T1000 (cell line): Measurements from ENCODE around the gene NACC2.

Experiments used
- DNase-seq: peaks from one replicate; lab custom pipeline; 2025; ENCODE audit warnings: mixed read lengths; lab: John Stamatoyannopoulos, UW

The NACC2 gene

GRCh38 chr9:135993409-135993742 is 101.7 kb downstream of the NACC2 start:
- DNase-seq = no peak

DNA sequence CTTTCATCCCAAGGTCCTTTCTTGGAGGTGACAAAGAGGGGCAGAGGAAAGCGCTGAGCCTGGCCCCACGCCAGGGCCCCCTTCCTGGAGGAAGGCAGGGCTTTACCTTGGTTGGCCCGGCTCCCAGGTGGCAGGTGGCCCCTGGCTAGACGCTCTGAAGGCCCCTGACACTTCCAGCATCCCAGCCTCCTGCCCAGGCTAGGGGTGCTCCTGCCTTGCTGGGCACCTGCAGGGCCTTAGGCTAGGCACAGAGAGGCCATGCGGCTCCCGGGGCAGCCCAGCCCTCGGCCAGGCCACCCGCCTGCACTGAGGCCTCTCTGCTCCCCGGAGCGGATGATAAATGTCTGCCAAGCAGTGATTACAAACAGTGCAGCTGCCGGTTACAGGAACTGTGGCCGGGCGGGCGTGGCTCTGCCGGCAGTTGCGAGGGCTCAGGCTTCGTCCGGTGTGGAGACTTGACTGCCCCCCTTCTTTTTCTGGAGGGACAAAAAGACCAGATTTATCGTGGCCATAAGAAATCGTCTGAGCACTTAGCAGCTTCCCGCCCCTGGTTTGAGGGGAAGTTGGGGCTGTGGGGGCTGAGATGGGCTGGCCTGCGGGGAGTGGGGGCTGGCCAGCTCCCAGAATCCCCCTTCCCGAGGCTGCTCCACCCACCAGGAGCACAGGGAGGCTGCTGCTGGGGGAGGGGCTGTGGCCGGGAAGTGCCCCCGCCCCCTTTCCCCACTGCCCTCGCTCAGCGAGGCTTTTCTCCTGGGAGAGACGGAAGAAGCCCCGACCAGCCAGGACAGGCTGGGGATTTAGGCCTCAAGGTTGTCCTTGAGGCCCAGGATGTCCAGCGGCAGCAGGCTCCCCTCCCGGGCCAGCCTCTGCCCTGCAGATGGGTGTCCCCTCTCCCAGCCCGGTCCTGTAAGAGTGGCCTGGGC is 102.3 kb downstream of the NACC2 start:
- DNase-seq = peak; percentile 51

- DNase-seq = no peak
Observed at GRCh38 chr9:135991771-135992170, 103.3 kb downstream of the NACC2 start.

- no peak for DNase-seq
Observed at GRCh38 chr9:135990468-135991429, 104.3 kb downstream of the NACC2 start.

DNA sequence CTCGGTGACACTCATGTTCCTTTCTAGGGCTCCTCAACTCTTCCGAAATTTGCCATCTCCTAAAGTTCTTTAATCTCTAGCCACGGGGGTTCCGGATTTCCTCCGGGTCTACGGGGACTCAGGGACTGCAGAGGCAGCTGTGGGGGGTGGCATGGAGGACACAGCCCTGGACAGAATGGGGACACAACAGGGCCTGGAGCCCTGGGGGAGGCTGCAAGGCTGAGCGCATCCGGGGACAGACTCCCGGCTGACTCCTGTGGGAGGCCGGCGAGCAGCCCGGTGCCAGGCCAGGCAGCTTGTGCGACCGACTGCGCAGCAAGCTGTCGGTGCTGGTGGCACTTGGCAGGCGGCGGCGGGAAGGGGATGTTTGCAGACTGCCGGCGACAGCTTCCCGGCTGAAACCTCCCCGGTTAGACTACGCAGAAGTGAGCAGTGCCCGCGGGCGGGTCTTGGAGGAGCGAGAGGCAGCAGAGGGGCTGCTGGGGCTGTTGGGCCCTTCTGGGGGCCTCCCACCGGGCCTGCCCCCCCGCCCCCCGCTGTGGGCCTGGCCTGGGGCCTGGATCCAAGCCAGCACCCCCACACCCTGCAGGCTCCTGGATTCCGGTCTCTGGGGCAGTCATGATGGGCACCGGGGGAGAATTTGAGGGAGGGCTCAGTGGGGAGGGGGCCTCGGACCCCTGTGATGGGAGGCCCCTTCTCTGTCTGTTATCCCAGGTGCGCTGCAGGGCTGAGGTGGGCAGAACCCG is 105.2 kb downstream of the NACC2 start:
- DNase-seq = no peak

- no peak for DNase-seq
Observed at GRCh38 chr9:135989157-135989556, 105.9 kb downstream of the NACC2 start.

- DNase-seq = no peak
Observed at GRCh38 chr9:135988493-135988892, 106.6 kb downstream of the NACC2 start.

DNA sequence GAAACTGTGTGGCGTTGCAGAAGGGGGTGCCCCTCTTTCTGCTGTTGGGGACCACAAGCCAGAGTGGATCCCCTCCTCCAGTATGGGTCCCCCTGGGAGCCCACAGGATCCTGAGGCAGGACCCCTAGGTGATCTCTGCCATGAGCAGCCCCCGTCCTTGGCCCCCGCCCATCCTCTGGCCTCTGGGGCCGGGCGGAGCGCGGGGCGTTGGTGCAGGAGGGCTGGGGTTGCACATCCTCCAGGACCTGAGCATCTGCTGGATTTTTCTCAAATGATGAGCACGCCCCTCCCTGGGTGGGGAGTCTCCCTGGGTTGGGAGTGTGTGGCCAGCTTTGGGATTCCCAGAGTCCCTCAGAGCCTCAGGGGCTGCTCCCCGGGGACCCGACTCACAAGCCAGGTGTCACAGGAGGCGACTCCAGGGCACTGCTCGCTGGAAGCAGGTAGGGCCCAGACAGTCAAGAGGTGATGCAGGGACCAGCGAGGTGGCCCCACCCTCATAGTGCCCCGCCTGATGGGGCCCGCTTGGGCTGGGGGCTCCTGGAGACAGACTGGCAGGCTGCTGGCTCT is 107.2 kb downstream of the NACC2 start:
- DNase-seq = no peak

DNA sequence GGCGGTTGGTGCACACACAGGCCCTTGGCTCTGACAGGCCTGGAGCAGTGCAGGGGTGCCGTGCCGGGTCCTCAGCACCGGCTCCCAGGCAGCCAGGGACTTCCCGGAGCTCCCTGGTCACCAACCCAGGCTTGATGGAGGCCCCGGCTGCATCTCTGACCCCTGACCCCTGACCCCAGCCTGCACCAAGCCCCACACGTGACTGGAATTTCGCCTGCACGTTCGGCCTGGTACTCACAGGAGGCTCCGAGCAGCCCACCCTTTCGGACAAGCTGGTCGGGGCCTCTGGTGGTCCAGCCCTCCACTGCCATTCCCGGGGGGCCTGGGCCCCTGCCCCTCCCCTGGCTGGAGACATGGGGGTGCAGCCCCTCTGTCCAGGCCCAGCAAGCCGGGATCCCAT is 108.5 kb downstream of the NACC2 start:
- no peak for DNase-seq

DNA sequence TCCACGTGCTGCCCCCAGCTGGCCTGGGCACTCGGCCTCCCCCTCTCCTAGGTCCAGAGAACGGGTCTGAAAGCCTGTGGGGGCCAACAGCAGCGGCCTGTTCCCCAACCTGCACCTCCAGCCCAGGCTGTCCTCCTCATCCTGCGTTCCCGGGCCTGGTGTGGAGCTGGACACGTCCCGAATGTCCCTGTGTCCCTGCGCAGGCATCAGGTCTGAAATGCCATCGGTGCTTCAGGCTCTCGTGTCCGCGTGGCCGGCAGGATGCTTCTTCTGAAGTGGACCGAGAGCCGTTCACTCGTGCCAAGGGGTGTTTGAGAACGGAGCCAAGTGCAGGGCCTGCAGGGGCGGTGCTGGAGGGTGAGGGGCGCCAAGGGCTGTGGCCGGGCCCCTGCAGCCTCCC is 109.2 kb downstream of the NACC2 start:
- DNase-seq = no peak

DNA sequence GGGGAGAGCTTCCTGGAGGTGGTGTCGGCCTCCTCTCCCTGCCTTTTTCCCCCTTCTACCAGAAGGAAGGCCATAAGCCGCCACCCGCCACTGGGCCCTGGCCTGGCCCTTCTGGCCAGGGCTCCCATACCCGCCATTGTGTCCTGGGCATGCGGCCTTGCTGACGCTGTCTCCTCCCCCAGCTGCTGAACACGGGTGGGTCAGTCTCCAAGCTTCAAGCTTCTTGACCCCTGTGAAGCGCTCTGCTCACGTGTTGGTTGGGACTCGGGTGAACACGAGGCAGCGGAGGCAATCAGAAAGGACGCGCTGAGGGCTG is 109.7 kb downstream of the NACC2 start:
- DNase-seq = no peak

DNA sequence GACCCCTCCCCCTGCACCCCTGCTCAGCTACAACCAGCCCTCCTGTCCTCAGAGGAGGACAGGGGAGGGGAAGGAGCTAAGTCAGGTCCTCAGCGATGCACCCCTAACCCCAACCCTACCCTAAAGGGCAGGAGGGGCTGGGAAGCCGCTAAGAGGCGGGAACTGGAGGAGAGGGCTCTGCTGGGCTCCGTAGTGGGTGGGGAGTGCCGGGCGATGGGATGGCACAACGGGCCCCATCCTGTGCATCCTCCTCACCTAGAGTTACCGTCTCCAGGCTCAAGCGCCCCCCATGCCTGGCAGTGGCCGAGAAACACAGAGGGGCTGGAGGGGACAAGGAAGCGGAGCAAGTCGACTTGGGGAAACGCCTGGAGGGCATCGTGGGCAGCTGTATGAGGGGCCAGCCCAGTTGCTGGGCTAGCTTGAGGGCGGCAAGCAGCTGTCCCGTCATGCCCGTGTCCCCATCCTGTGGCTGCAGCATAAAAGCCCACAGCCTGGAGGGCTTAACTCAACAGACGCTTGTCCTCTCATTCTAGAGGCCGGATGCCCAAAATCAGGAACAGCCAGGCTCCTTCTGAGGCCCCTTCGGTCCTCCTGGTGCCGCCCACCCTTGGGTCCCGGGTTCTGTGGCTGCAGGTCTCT is 110.9 kb downstream of the NACC2 start:
- DNase-seq = no peak

GRCh38 chr9:135983208-135984071 is 111.6 kb downstream of the NACC2 start:
- no peak for DNase-seq

- no peak for DNase-seq
Observed at GRCh38 chr9:135982499-135983207, 112.4 kb downstream of the NACC2 start.

DNA sequence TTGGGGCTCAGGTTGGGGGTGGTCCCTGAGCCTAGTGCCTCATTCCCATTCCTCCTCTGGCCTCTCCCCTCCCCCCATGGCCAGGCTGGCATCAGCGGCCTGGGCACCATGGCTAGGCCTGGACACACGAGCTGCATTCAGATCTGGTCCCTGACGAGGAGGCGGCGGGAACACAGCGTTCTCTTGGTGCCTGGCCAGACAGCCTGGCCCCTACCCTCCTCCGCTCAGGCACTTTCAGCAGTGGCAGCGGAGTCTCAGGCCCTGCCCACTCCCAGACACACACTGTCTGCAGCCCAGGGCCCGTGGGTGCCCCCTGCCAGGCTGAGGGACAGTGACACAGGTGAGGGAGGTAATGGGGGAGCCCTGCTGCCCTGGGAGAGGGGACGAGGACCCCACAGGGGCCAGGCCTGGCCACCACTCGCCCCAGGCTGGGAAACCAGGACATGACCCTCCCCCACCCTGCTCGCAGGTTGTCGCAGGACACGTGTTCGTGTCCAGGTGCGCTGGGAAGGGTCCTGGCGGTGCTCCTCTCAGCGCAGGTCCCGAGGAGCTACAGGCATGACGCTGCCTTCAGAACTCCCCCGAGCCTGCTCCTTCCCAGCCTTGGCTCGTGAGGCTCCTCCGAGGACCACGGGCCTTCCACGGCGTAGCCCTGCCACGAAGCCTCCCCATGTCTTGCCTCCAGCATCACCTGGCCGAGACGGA is 114.0 kb downstream of the NACC2 start:
- no peak for DNase-seq

DNA sequence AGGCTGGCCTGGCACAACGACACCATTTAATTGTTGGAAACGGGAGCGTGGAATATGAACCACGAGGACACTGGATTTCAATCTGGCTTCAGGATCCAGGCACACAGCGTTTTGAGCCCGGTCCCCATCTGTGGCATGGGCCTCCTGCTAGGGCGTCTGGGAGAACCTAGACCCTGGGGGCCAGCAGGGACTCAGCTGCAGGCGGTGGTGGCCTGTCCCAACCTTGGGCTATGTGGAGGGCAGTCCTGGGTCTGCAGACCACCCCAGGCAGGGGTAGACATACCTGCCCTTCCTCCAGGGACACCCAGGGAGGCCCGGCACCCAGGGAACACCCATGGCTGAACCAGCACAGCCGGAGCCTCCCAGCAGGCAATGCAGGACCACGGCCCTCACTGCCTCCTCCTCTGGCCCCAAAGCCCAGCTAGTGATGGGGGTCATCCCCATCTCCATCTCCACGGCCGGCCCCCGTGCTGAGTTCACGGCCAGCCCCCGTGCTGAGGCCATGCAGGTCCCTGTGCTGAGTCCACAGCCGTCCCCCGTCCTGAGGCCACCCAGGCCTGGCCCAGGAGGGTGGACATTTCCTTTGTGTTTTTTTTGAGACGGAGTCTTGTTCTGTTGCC is 115.4 kb downstream of the NACC2 start:
- DNase-seq = no peak

DNA sequence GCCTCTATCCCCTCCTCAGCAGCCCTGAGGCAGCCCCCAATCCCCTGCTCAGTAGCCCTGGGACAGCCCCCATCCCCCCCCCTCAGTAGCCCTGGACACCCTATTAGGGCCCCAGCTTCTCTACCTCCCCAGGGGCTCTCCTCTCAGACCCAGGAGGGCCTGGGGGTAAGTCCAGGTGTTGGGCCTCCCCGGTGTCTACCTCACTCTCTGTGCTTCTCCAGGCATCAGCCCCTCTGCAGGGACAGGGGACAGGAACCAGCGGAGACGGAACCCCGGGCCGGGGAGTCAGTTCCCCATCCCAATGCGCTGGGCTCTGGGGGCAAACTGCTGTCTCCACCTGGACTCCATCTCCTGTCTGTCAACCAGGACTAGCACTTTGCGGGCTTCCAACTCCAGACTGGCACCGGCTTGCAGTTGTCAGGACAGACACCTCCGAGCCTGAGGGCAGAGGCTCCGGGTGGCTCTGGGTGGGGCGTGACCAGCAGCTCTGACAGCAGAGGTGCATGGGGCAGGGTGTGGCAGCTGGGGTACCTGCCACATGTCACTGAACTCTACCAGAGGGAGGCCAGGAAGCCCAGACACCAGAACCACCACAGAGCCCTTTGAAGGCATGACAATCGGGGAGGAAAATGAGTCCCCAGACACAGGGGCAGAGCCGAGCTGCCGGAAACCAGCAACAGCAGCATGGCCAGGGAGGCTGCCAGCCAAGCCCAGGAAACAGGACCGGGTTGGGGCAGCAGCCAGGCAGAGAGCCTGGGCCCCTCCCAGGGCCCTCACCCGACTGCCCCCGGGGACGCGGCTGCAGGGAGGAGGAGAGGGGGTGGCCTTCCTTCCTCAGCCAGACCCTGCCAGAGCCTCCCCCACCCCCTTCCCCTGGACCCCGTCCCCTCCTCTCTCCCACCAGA is 116.2 kb downstream of the NACC2 start:
- DNase-seq = no peak

GRCh38 chr9:135976944-135977343 is 118.1 kb downstream of the NACC2 start:
- no peak for DNase-seq
